Progenitor cell of endocrine pancreas (in vitro differentiated cells): ENCODE data around the gene CATSPERZ. TPM values are rescaled to one million over a fixed set of nuclear protein-coding genes. Genes with fewer than 3 reads are reported as not detected.

Experiments used
- DNase-seq: peaks from one replicate; pipeline ENCODE4 v3.0.0; 2021; ENCODE audit warnings: low spot score; ENCODE audit not compliant: unreplicated experiment
- H3K27ac Mint-ChIP-seq: 2 replicates; pipeline ENCODE4 v1.8.0; 2021; ENCODE audit warnings: mild to moderate bottlenecking, moderate library complexity, mixed read lengths
- H3K27me3 Mint-ChIP-seq: 2 replicates; pipeline ENCODE4 v1.8.0; 2021; ENCODE audit warnings: mixed read lengths
- H3K36me3 Mint-ChIP-seq: 2 replicates; pipeline ENCODE4 v1.8.0; 2022; ENCODE audit warnings: mixed read lengths; ENCODE audit not compliant: insufficient read depth
- H3K4me1 Mint-ChIP-seq: 2 replicates; pipeline ENCODE4 v1.8.0; 2021; ENCODE audit warnings: low read depth, mixed read lengths
- H3K4me3 Mint-ChIP-seq: 2 replicates; pipeline ENCODE4 v1.8.0; 2021; ENCODE audit warnings: low read depth, mild to moderate bottlenecking, moderate library complexity, mixed read lengths
- H3K9me3 Mint-ChIP-seq: 2 replicates; pipeline ENCODE4 v1.8.0; 2021; ENCODE audit warnings: low read depth, mixed read lengths
- CTCF ChIP-seq: fragments of 200-600 bp; sonication (generic); IDR thresholded peaks from one replicate; pipeline ENCODE4 v1.5.0; 2021; ENCODE audit warnings: antibody characterized with exemption, mild to moderate bottlenecking; ENCODE audit not compliant: unreplicated experiment
- total RNA-seq: library from RNA; stranded (reverse); gene quantifications from 2 replicates; pipeline ENCODE4 v1.2.1, GENCODE V29; 2021

The CATSPERZ gene
- total RNA-seq, 1 donor from 2014 or later: not detected

GRCh38 chr11:64288353-64288750 lies 11.8 kb upstream of the CATSPERZ start:
- DNase-seq: no peak
- no peak overlapping the region for H3K27ac Mint-ChIP-seq
- no peak for TF ChIP-seq CTCF
- H3K27me3 Mint-ChIP-seq: peaks cover 28% of the 10 kb centered on the region
- H3K9me3 Mint-ChIP-seq: no peaks in the 10 kb centered on the region
- peaks cover 7% of the 10 kb centered on the region for H3K4me1 Mint-ChIP-seq
- H3K4me3 Mint-ChIP-seq: no peak overlapping the region
- peaks cover 4% of the 10 kb centered on the region for H3K36me3 Mint-ChIP-seq

GRCh38 chr11:64289002-64289564 lies 11.1 kb upstream of the CATSPERZ start:
- H3K9me3 Mint-ChIP-seq: no peaks in the 10 kb centered on the region
- no peak overlapping the region for H3K27ac Mint-ChIP-seq
- no peak for DNase-seq
- peaks cover 35% of the 10 kb centered on the region for H3K27me3 Mint-ChIP-seq
- H3K36me3 Mint-ChIP-seq: peaks cover 4% of the 10 kb centered on the region
- H3K4me1 Mint-ChIP-seq: peaks cover 7% of the 10 kb centered on the region
- TF ChIP-seq CTCF: no peak
- H3K4me3 Mint-ChIP-seq: no peak overlapping the region

- Mint-ChIP-seq H3K27me3 (peaks cover 48% of the 10 kb centered on the region), H3K9me3 (no peaks in the 10 kb centered on the region), H3K36me3 (peaks cover 6% of the 10 kb centered on the region), H3K27ac (no peak overlapping the region), H3K4me1 (peaks cover 7% of the 10 kb centered on the region), H3K4me3 (peak overlapping the region; percentile 63)
- DNase-seq: no peak
- no peak for TF ChIP-seq CTCF
These were observed 9.6 kb upstream of the CATSPERZ start for GRCh38 chr11:64290352-64291261.

GRCh38 chr11:64291262-64291751 lies 8.9 kb upstream of the CATSPERZ start, which contains the start of gene KCNK4:
Gene KCNK4, plus strand, starts transcription at chr11:64291302. Its CDS starts 1,717 bp downstream, at chr11:64293019.
- Mint-ChIP-seq H3K9me3 (no peaks in the 10 kb centered on the region), H3K36me3 (peaks cover 6% of the 10 kb centered on the region), H3K27me3 (peaks cover 56% of the 10 kb centered on the region), H3K27ac (no peak within 1 kb of the TSS), H3K4me1 (peaks cover 6% of the 10 kb centered on the region), H3K4me3 (peak within 1 kb of the TSS; percentile 63)
- TF ChIP-seq CTCF: no peak
- DNase-seq: no peak

GRCh38 chr11:64291752-64292459 lies 8.3 kb upstream of the CATSPERZ start:
- Mint-ChIP-seq H3K4me3 (no peak overlapping the region), H3K27ac (no peak overlapping the region), H3K27me3 (peaks cover 61% of the 10 kb centered on the region), H3K4me1 (peaks cover 1% of the 10 kb centered on the region), H3K36me3 (peaks cover 6% of the 10 kb centered on the region), H3K9me3 (no peaks in the 10 kb centered on the region)
- no peak for DNase-seq
- no peak for TF ChIP-seq CTCF
